B cell (primary cell): Measurements from ENCODE around the gene COLEC12. TPM values are rescaled to one million over a fixed set of nuclear protein-coding genes. Genes with fewer than 3 reads are reported as not detected.

Experiments used
- ATAC-seq: fragments of 200-7000 bp; cut with Tn5 transposase; one replicate; pipeline ENCODE4 v1.10.0; 2021; ENCODE audit warnings: low read depth, mild to moderate bottlenecking, moderate number of reproducible peaks, moderate library complexity
- CTCF ChIA-PET: fragments of 350-600 bp; sonication (Branson Sonifier 250); formaldehyde crosslinking; loops from one replicate; lab custom pipeline; 2021; ENCODE audit warnings: antibody characterized with exemption, inconsistent platforms; lab: Charles Lee
- POLR2A ChIA-PET: fragments of 350-600 bp; sonication (Branson Sonifier 250); formaldehyde crosslinking; loops from one replicate; lab custom pipeline; 2021; ENCODE audit warnings: antibody characterized with exemption; lab: Charles Lee
- DNase-seq: peaks from one replicate; pipeline ENCODE4 v3.0.0; 2013
- H2AFZ ChIP-seq: 2 replicates; pipeline ENCODE4 v1.6.1; 2012; ENCODE audit warnings: mild to moderate bottlenecking, low read depth, low read length; ENCODE audit not compliant: insufficient read depth, poor library complexity, severe bottlenecking
- H3K27ac ChIP-seq, 2 donors: 1 replicate in 1 of 2; 2 replicates in 1 of 2; pipeline ENCODE4 v1.5.1; 2012 to 2013; ENCODE audit warnings: low read length in 2 of 2, mild to moderate bottlenecking in 2 of 2, moderate library complexity in 1 of 2
- H3K27me3 ChIP-seq, 4 experiments: fragments of 200-600 bp in 1 of 4; sonication (generic) in 1 of 4; replicated peaks in 1 of 4; 1 replicate in 2 of 4; 2 replicates in 2 of 4; pipeline versions ENCODE4 v1.6.1 to v1.7.0; 2013 to 2016; ENCODE audit warnings: low read length in 3 of 4, mild to moderate bottlenecking in 2 of 4, mixed read lengths in 1 of 4, moderate library complexity in 1 of 4; ENCODE audit not compliant: insufficient read depth in 4 of 4, control insufficient read depth in 3 of 4; ENCODE audit errors: control extremely low read depth in 1 of 4
- H3K36me3 ChIP-seq, 2 experiments: replicated peaks in 1 of 2; 1 replicate in 1 of 2; 2 replicates in 1 of 2; pipeline versions ENCODE4 v1.6.1 to v1.7.1; 2013; ENCODE audit warnings: low read length in 1 of 2; ENCODE audit not compliant: insufficient read depth in 2 of 2, control insufficient read depth in 1 of 2; ENCODE audit errors: control extremely low read depth in 1 of 2, extremely low read depth in 1 of 2
- H3K4me1 ChIP-seq, 2 donors: fragments of 200-600 bp in 1 of 2; sonication (generic) in 1 of 2; 1 replicate in 1 of 2; 2 replicates in 1 of 2; pipeline versions ENCODE4 v1.5.1 to v1.6.1; 2013 to 2017; ENCODE audit warnings: low read length in 2 of 2; ENCODE audit not compliant: control insufficient read depth in 2 of 2, insufficient read depth in 2 of 2
- H3K4me2 ChIP-seq: replicated peaks from 2 replicates; pipeline ENCODE3; 2012; ENCODE audit warnings: mild to moderate bottlenecking, low read depth, low read length; ENCODE audit not compliant: poor library complexity, severe bottlenecking
- H3K4me3 ChIP-seq, 5 experiments: fragments of 200-600 bp in 1 of 5; sonication (generic) in 1 of 5; 1 replicate in 3 of 5; 2 replicates in 2 of 5; pipeline versions ENCODE4 v1.5.1 to v1.7.0; 2011 to 2016; ENCODE audit warnings: low read length in 4 of 5, mild to moderate bottlenecking in 4 of 5, low read depth in 2 of 5, control low read depth in 1 of 5, moderate library complexity in 1 of 5; ENCODE audit not compliant: insufficient read depth in 1 of 5; ENCODE audit errors: control extremely low read depth in 1 of 5, extremely low read depth in 1 of 5
- H3K79me2 ChIP-seq: fragments of 200-600 bp; sonication (generic); one replicate; pipeline ENCODE4 v1.6.0; 2016; ENCODE audit warnings: low read length; ENCODE audit not compliant: control insufficient read depth, insufficient read depth
- H3K9ac ChIP-seq: fragments of 200-600 bp; sonication (generic); 2 replicates; pipeline ENCODE4 v1.6.1; 2017; ENCODE audit warnings: mild to moderate bottlenecking, low read length, moderate library complexity
- H3K9me3 ChIP-seq, 3 donors: one replicate each; pipeline versions ENCODE4 v1.6.1 to v1.7.1; 2013; ENCODE audit warnings: low read length in 2 of 3; ENCODE audit not compliant: control insufficient read depth in 2 of 3, insufficient read depth in 1 of 3; ENCODE audit errors: control extremely low read depth in 1 of 3
- H4K20me1 ChIP-seq: 2 replicates; pipeline ENCODE4 v1.6.0; 2012; ENCODE audit warnings: mild to moderate bottlenecking, low read length; ENCODE audit not compliant: insufficient read depth, control insufficient read depth, poor library complexity, severe bottlenecking
- H3K27ac Mint-ChIP-seq: one replicate; pipeline ENCODE4 v1.8.0; 2021; ENCODE audit warnings: mixed read lengths
- H3K27me3 Mint-ChIP-seq: one replicate; pipeline ENCODE4 v1.8.0; 2021; ENCODE audit warnings: mixed read lengths
- H3K4me1 Mint-ChIP-seq: one replicate; pipeline ENCODE4 v1.8.0; 2021; ENCODE audit warnings: mixed read lengths
- H3K4me3 Mint-ChIP-seq: one replicate; pipeline ENCODE4 v1.8.0; 2021; ENCODE audit warnings: mixed read lengths
- H3K9me3 Mint-ChIP-seq: one replicate; pipeline ENCODE4 v1.8.0; 2022; ENCODE audit warnings: mixed read lengths; ENCODE audit not compliant: insufficient read depth
- CTCF ChIP-seq: fragments of 200-600 bp; IDR thresholded peaks from one replicate; pipeline ENCODE4 v1.8.0; 2022; ENCODE audit warnings: antibody characterized with exemption, mild to moderate bottlenecking
- EZH2 ChIP-seq: IDR thresholded peaks from 2 replicates; pipeline ENCODE4 v1.6.1; 2012; ENCODE audit warnings: borderline replicate concordance, low read depth, mild to moderate bottlenecking, moderate library complexity, low read length; ENCODE audit not compliant: insufficient read depth, poor library complexity, severe bottlenecking
- WGBS: methylation state at CpG from one replicate; pipeline ENCODE4 v1.1.5; 2013; ENCODE audit warnings: missing lambda C conversion rate; ENCODE audit not compliant: insufficient coverage; 5-methylcytosine and 5-hydroxymethylcytosine counted together
- intact Hi-C: fragments of 100-400 bp; cut with micrococcal nuclease; formaldehyde crosslinking; loops from one replicate; pipeline ENCODE4 v1.10.0; 2022
- polyA plus RNA-seq: library from polyadenylated mRNA; depleted of rRNA; stranded (reverse); fragments of >200 nt; gene quantifications from 2 replicates; pipeline ENCODE4 v1.2.3, GENCODE V29; 2012
- total RNA-seq, 2 donors: library from RNA; stranded (reverse); fragments of 120-200 nt in 1 of 2; gene quantifications; 1 replicate in 1 of 2; 2 replicates in 1 of 2; pipeline versions ENCODE4 v1.2.3 to v1.2.4, GENCODE V29; 2013 to 2022

Gene COLEC12
- total and polyA plus RNA-seq, 2 donors (not counting 1 experiment from before 2014, with no cell fraction given): not detected

DNA sequence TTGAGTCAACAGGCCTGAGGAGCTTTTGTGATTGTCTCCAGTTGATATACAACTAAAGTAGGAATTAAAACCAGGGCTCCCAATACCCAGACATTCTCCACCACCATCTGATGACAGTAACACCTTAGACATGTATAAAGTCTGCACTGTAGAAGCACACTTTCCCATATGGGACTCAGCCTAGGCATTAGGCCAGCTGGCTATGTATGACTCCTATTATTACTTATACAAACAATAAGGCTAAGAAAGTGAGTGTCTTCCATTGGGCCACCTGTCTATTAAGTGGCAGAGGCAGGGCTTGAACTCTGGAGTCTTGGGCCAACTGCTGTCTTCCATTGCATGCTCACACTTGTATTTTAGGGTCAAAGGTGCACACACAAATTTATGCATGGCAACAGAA, 32.1 kb upstream of the COLEC12 start:
- intact Hi-C loops: no loop called here
- no peak overlapping the region for H3K27ac ChIP-seq
- Mint-ChIP-seq H3K4me1 (no peaks in the 10 kb centered on the region), H3K27me3 (peaks cover 4% of the 10 kb centered on the region), H3K4me3 (no peak overlapping the region), H3K9me3 (no peaks in the 10 kb centered on the region), H3K27ac (no peak overlapping the region)
- no peak overlapping the region for H3K9ac ChIP-seq
- no peaks in the 10 kb centered on the region for H3K9me3 ChIP-seq
- ChIA-PET CTCF (no interaction called here), POLR2A (no interaction called here)
- H3K4me1 ChIP-seq: no peaks in the 10 kb centered on the region
- H4K20me1 ChIP-seq: no peaks in the 10 kb centered on the region
- H3K4me3 ChIP-seq: no peak overlapping the region
- H3K4me2 ChIP-seq: no peak overlapping the region
- no peak overlapping the region for H2AFZ ChIP-seq
- TF ChIP-seq CTCF (no peak), EZH2 (no peak)
- no peaks in the 10 kb centered on the region for H3K36me3 ChIP-seq
- DNase-seq (no peak), ATAC-seq (no peak)
- H3K79me2 ChIP-seq: no peaks in the 10 kb centered on the region
- H3K27me3 ChIP-seq: no peaks in the 10 kb centered on the region

GRCh38 chr18:532018-532417, 31.5 kb upstream of the COLEC12 start:
- WGBS: 80% methylated on average over 4 of the region's 4 CpGs
- ATAC-seq (no peak), DNase-seq (no peak)
- peaks cover 4% of the 10 kb centered on the region for H3K27me3 Mint-ChIP-seq
- intact Hi-C loops: no loop called here
- Histone ChIP-seq H3K27me3 (no peaks in the 10 kb centered on the region), H3K4me3 (no peak overlapping the region), H3K4me2 (no peak overlapping the region), H3K4me1 (no peaks in the 10 kb centered on the region), H3K9me3 (no peaks in the 10 kb centered on the region), H3K36me3 (no peaks in the 10 kb centered on the region), H4K20me1 (no peaks in the 10 kb centered on the region), H2AFZ (no peak overlapping the region), H3K79me2 (no peaks in the 10 kb centered on the region), H3K27ac (no peak overlapping the region), H3K9ac (no peak overlapping the region)
- H3K4me3 Mint-ChIP-seq: no peak overlapping the region
- POLR2A ChIA-PET: no interaction called here
- CTCF ChIA-PET: no interaction called here
- TF ChIP-seq CTCF: no peak
- no peak for TF ChIP-seq EZH2
- no peaks in the 10 kb centered on the region for H3K9me3 Mint-ChIP-seq
- no peak overlapping the region for H3K27ac Mint-ChIP-seq
- no peaks in the 10 kb centered on the region for H3K4me1 Mint-ChIP-seq
